ENCODE data around the gene PKN3. TPM values are rescaled to one million over a fixed set of nuclear protein-coding genes. Genes with fewer than 3 reads are reported as not detected.

PKN3 gene
- total and polyA plus RNA-seq, 7 donors: 1.6 to 7.2 (median 3.0) TPM

DNA sequence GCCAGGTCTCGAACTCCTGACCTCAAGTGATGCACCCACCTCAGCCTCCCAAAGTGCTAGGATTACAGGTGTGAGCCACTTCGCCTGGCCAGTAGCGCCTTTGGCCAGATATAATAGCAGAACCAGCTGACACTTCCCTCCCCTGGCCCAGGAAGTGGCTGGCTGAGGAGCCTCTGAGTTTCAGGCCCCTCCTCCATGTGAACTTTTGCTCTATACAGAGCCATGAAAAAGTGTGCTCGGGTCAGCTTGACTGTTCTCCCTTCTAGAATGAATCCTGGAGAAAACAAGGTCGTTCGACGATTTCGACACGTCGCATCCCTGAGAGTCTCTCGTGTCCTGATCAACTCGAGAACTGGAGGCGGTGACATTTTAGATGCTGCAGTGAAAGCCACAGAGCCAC lies 30.3 kb downstream of the PKN3 start:
- H3K4me3 ChIP-seq: no peak overlapping the region
- intact Hi-C loops (cut with DNase I): no loop called here
- H3K36me3 ChIP-seq: peaks cover 5 to 63% (median 17%) of the 10 kb centered on the region in 4 donors
- H3K4me1 ChIP-seq: no peaks in the 10 kb centered on the region
- no peak for DNase-seq
- TF ChIP-seq, protein P1, sequence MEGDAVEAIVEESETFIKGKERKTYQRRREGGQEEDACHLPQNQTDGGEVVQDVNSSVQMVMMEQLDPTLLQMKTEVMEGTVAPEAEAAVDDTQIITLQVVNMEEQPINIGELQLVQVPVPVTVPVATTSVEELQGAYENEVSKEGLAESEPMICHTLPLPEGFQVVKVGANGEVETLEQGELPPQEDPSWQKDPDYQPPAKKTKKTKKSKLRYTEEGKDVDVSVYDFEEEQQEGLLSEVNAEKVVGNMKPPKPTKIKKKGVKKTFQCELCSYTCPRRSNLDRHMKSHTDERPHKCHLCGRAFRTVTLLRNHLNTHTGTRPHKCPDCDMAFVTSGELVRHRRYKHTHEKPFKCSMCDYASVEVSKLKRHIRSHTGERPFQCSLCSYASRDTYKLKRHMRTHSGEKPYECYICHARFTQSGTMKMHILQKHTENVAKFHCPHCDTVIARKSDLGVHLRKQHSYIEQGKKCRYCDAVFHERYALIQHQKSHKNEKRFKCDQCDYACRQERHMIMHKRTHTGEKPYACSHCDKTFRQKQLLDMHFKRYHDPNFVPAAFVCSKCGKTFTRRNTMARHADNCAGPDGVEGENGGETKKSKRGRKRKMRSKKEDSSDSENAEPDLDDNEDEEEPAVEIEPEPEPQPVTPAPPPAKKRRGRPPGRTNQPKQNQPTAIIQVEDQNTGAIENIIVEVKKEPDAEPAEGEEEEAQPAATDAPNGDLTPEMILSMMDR (IDR thresholded peaks at IDR 0.05): no peak
- TF ChIP-seq EP300 (IDR thresholded peaks at IDR 0.05): no peak
- H3K27me3 ChIP-seq: no peaks in the 10 kb centered on the region
- 93 to 94% methylated on average over 13 of the region's 13 CpGs for WGBS, 2 donors
- H3K9me3 ChIP-seq: no peaks in the 10 kb centered on the region
- no peak overlapping the region for H3K27ac ChIP-seq

DNA sequence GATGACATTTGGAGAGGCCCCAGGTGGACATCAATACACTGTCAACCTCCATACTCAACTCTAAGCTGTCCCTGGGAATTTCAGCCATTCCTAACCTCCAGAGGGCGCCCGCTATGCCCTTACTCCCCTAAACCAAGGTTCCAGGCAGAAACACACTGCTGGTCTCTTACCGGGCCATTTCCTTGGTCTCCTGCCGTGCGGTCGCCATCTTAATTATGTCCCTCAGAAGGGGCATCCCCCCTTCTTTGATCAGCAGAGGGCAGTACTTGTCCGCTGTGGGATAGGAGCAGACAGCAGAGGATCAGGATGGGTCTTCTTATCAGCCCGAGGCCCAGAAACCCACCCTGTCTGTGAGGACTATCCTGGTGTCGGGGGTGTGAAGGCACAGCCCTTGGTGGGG lies 31.0 kb downstream of the PKN3 start:
- TF ChIP-seq, protein P1 (IDR thresholded peaks at IDR 0.05): peak; percentile 26 to 60 (median 45)
- TF ChIP-seq EP300 (IDR thresholded peaks at IDR 0.05): no peak
- TF ChIP-seq POLR2AphosphoS5 (IDR thresholded peaks at IDR 0.05): peak in 1 of 4 donors; percentile 14
- no peak overlapping the region for H3K4me3 ChIP-seq
- WGBS, 2 donors: 26 to 44% methylated on average over 9 of the region's 9 CpGs
- DNase-seq: peak; percentile 75
- peaks cover 5 to 61% (median 17%) of the 10 kb centered on the region in 4 donors for H3K36me3 ChIP-seq
- H3K27ac ChIP-seq: peak overlapping the region in 3 of 4 donors; percentile 33 to 62 (median 48)
- H3K4me1 ChIP-seq: no peaks in the 10 kb centered on the region
- intact Hi-C loops (cut with DNase I): no loop called here
- H3K9me3 ChIP-seq: no peaks in the 10 kb centered on the region
- H3K27me3 ChIP-seq: no peaks in the 10 kb centered on the region

DNA sequence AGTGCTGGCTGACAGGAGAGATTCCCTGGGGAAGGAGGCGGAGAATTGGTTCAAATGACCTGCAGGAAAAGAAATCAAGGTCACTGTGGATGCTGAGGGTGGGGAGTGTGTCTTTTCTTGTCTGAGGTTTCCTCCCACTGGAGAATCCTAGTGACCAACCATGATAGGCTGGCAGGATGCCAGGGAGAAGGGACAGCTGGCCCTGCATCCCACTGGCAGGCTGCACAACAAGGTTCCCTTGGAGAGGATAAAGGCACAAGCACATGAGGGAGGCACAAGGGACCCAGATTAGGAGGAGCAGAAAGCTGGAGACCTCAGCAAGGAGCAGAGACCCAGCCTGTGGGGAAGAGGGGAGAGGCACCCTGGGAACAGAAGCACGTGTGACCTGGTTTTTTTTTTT lies 33.1 kb downstream of the PKN3 start:
- Histone ChIP-seq H3K36me3 (peaks cover 15 to 78% (median 29%) of the 10 kb centered on the region in 4 donors), H3K27me3 (no peaks in the 10 kb centered on the region), H3K9me3 (no peaks in the 10 kb centered on the region), H3K4me3 (no peak overlapping the region), H3K4me1 (no peaks in the 10 kb centered on the region), H3K27ac (no peak overlapping the region)
- WGBS, 2 donors: 71 to 92% methylated on average over 2 of the region's 2 CpGs
- intact Hi-C loops (cut with DNase I): no loop called here
- TF ChIP-seq, protein P1 (IDR thresholded peaks at IDR 0.05): no peak
- TF ChIP-seq POLR2AphosphoS5 (IDR thresholded peaks at IDR 0.05) (no peak), EP300 (IDR thresholded peaks at IDR 0.05) (no peak), POLR2A (IDR thresholded peaks at IDR 0.05) (no peak)
- no peak for DNase-seq

DNA sequence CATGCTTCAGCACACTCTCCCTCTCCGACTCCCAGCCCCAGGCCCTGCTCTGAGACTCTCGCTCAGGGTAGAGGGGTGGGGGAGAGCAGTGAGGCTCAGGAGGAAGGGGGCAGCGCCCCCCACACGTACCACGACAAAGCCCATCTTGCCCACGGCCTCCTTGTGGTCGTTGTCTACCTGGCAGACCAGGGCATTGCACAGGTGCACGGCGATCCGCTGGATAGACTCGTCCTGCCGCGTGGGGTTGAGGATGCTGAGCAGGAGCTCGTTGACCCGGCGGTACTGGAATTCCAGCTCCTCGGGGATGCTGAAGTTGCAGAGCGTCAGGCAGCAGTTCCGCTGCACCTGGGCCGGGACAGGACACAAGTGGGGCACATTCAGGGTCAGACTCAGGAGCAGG lies 40.1 kb downstream of the PKN3 start:
- Histone ChIP-seq H3K36me3 (peaks cover 10 to 62% (median 26%) of the 10 kb centered on the region in 4 donors), H3K27me3 (no peaks in the 10 kb centered on the region), H3K4me3 (no peak overlapping the region), H3K27ac (no peak overlapping the region), H3K4me1 (no peaks in the 10 kb centered on the region), H3K9me3 (no peaks in the 10 kb centered on the region)
- 88 to 89% methylated on average over 20 of the region's 20 CpGs for WGBS, 2 donors
- TF ChIP-seq, protein P1 (IDR thresholded peaks at IDR 0.05): no peak
- TF ChIP-seq POLR2AphosphoS5 (IDR thresholded peaks at IDR 0.05): no peak
- no peak for TF ChIP-seq EP300 (IDR thresholded peaks at IDR 0.05)
- no peak for TF ChIP-seq POLR2A (IDR thresholded peaks at IDR 0.05)
- intact Hi-C loops (cut with DNase I): no loop called here
- DNase-seq: no peak

DNA sequence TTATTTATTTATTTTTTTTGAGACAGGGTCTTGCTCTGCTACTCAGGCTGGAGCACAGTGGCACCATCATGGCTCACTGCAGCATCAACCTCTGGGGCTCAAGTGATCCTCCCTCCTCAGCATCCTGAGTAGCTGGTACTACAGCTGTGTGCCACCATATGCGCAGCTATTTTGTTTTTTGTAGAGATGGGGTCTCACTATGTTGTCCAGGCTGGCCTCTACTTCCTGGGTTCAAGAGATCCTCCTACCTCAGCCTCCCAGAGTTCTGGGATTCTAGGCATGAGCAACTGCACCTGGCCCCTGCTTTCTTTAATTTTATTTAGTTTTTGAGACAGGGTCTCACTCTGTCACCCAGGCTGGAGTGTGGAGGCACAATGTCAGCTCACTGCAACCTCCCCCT lies 41.1 kb downstream of the PKN3 start:
- Histone ChIP-seq H3K27ac (no peak overlapping the region), H3K27me3 (no peaks in the 10 kb centered on the region), H3K4me3 (no peak overlapping the region), H3K4me1 (no peaks in the 10 kb centered on the region), H3K36me3 (peaks cover 10 to 64% (median 26%) of the 10 kb centered on the region in 4 donors), H3K9me3 (no peaks in the 10 kb centered on the region)
- WGBS, 2 donors: 98 to 100% methylated on average over 1 of the region's 1 CpG
- intact Hi-C loops (cut with DNase I): no loop called here
- DNase-seq: no peak
- TF ChIP-seq, protein P1 (IDR thresholded peaks at IDR 0.05): no peak
- no peak for TF ChIP-seq POLR2A (IDR thresholded peaks at IDR 0.05)
